ENCODE data around the gene COPE.

COPE gene

DNA sequence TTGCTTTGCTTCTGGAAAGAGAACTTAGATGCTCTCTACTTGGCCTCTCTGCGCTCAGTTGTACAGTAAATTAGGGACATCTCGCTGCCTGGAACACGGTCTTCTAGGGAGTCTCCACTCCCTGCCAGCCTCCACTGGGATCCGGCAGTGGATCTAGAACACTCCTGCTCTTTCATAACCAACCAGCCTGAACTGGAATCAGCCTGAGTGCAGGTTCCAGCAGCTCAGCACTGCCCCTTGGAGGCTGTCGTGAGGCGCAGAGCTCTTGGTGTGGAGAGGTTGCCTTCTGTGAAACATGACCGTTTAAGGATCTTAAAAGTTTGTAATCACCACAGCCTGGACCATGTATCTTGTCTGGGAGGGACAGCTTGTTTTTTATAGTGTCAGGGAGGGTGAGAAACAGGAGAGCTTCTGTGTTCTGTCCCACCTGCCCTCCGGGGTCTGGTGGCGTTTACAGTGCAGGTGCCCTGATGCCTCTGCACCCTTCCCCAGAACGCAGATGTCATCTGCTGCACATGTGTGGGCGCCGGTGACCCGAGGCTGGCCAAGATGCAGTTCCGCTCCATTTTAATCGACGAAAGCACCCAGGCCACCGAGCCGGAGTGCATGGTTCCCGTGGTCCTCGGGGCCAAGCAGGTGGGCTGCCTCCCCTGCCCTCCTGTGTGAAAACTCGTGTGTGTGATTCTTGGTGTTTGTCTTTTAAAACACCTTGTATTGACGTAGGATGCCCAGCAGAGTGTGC, 62.6 kb downstream of the COPE start:
- Mint-ChIP-seq H3K36me3 (ENCODE audit: low read depth) (peaks cover 100% of the 10 kb centered on the region), H3K27ac (no peak overlapping the region)

DNA sequence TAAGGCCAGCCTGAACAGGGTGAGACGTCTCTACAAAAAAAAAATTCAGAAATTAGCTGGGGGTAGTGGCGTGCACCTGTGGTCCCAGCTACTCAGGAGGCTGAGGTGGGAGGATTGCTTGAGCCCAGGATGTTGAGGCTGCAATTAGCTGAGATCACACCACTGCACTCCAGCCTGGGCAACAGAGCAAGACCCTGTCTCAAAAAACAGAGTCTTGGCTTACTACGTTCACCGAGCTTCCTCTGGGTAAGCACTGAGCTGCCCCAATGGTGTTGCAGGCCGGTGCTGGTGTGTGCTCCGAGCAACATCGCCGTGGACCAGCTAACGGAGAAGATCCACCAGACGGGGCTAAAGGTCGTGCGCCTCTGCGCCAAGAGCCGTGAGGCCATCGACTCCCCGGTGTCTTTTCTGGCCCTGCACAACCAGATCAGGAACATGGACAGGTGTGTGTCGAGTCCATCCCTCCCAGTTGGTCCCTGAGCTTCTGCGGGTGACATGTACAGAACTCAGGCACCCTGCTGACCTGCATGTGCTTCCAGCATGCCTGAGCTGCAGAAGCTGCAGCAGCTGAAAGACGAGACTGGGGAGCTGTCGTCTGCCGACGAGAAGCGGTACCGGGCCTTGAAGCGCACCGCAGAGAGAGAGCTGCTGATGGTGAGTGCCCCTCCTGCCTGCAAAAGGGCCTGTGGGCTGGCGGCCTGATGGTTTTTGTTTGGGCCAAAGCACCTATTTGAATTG, 63.4 kb downstream of the COPE start:
- Mint-ChIP-seq H3K4me3 (no peak overlapping the region), H3K9me3 (no peaks in the 10 kb centered on the region), H3K36me3 (ENCODE audit: low read depth) (peaks cover 100% of the 10 kb centered on the region), H3K4me1 (ENCODE audit: low read depth) (peaks cover 20% of the 10 kb centered on the region), H3K27me3 (no peaks in the 10 kb centered on the region), H3K27ac (no peak overlapping the region)
- intact Hi-C loops (cut with micrococcal nuclease): no loop called here

More for the DNA sequence above, 62.6 kb downstream of the COPE start:
- Mint-ChIP-seq H3K27me3 (no peaks in the 10 kb centered on the region), H3K4me1 (ENCODE audit: low read depth) (peaks cover 23% of the 10 kb centered on the region), H3K4me3 (no peak overlapping the region), H3K9me3 (no peaks in the 10 kb centered on the region)
- intact Hi-C loops (cut with micrococcal nuclease): no loop called here

- Mint-ChIP-seq H3K9me3 (no peaks in the 10 kb centered on the region), H3K36me3 (ENCODE audit: low read depth) (peaks cover 100% of the 10 kb centered on the region), H3K4me3 (no peak overlapping the region), H3K27me3 (no peaks in the 10 kb centered on the region), H3K4me1 (ENCODE audit: low read depth) (peaks cover 20% of the 10 kb centered on the region), H3K27ac (no peak overlapping the region)
- intact Hi-C loops (cut with micrococcal nuclease): no loop called here
These were observed 64.2 kb downstream of the COPE start for GRCh38 chr19:18854982-18855381.

DNA sequence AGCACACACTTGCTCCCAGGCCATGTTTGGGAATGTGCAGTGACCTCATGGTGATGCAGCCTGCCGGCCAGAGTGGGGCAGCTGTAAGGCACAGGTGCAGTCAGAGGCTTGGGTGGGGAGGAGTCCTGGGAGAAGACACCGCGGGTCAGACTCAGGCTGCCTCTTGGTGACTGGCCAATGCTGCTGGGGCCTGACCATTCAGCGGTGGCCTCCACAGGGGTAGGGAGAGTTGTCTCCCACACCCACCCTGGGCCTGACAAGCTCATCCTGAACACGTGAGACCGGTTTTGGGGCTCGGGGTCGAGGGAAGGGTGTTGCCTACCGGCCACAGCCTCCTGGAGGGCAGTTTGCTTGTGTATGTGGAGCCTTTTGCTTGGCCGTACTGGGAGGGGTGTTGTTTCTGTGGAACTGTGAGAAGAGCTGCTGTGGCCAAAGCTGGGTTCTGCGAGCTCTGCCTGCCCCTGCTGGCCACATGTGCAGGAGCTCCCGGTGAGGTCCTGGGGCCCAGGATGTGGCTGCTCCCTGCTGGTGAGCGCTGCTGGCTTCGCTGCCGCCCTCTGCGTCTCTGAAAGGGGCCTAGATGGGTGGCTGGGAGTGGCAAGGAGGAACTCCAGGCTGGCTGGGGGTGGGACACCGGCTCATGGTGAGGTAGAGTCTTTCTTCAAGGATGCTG, 65.3 kb downstream of the COPE start:
- H3K4me3 Mint-ChIP-seq: no peak overlapping the region
- H3K27ac Mint-ChIP-seq: no peak overlapping the region
- peaks cover 100% of the 10 kb centered on the region for H3K36me3 Mint-ChIP-seq (ENCODE audit: low read depth)
- intact Hi-C loops (cut with micrococcal nuclease): no loop called here
- H3K4me1 Mint-ChIP-seq (ENCODE audit: low read depth): peaks cover 31% of the 10 kb centered on the region
- H3K9me3 Mint-ChIP-seq: no peaks in the 10 kb centered on the region
- no peaks in the 10 kb centered on the region for H3K27me3 Mint-ChIP-seq

DNA sequence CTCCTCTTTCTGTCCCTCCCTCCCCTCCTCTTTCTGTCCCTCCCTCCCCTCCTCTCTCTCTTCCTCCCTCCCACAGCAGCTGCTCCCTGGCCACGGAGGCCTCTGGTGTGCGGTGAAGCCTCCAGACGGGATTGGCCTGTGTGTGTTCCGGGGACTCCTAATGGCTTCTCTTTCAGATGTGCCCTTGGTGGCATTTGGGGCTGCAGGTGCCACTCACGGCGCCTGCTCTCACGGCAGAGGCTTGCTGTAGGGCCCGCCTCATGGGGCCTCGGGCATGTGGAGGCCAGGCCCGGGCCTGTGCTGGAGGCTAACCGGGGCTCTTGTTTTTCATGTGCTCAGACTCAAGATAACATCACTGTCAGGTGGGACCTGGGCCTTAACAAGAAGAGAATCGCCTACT, 66.5 kb downstream of the COPE start:
- H3K9me3 Mint-ChIP-seq: no peaks in the 10 kb centered on the region
- no peak overlapping the region for H3K4me3 Mint-ChIP-seq
- intact Hi-C loops (cut with micrococcal nuclease): no loop called here
- peaks cover 39% of the 10 kb centered on the region for H3K4me1 Mint-ChIP-seq (ENCODE audit: low read depth)
- peak overlapping the region; percentile 21 for H3K27ac Mint-ChIP-seq
- H3K36me3 Mint-ChIP-seq (ENCODE audit: low read depth): peaks cover 98% of the 10 kb centered on the region
- no peaks in the 10 kb centered on the region for H3K27me3 Mint-ChIP-seq

DNA sequence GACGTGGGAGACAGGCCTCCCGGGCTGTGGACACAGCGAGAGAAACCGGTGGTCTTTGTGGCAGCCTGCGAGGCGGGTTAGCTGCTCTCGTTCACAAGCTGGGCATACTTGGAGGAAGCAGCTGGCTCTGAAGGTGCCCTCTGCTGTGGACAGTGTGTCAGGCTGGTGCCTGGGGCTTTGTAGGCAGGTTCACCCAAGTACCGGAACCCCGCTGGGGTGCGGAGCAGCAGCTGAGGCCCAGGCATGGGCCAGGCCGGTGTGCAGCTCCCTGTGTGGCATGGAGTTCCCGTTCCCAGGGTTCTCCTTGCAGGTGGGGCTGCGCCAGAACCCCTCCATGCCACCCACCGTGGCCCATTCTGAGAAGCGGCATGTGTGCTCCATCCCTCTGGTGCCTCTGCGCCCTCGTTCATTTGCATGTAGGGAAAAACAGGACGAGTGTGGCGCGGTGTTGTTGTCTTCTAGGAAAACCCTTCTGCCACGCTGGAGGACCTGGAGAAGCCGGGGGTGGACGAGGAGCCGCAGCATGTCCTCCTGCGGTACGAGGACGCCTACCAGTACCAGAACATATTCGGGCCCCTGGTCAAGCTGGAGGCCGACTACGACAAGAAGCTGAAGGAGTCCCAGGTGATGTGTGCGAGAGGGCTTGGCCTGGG, 67.4 kb downstream of the COPE start:
- no peak overlapping the region for H3K4me3 Mint-ChIP-seq
- no peaks in the 10 kb centered on the region for H3K27me3 Mint-ChIP-seq
- H3K9me3 Mint-ChIP-seq: no peaks in the 10 kb centered on the region
- intact Hi-C loops (cut with micrococcal nuclease): no loop called here
- H3K36me3 Mint-ChIP-seq (ENCODE audit: low read depth): peaks cover 98% of the 10 kb centered on the region
- no peak overlapping the region for H3K27ac Mint-ChIP-seq
- peaks cover 44% of the 10 kb centered on the region for H3K4me1 Mint-ChIP-seq (ENCODE audit: low read depth)

- peaks cover 97% of the 10 kb centered on the region for H3K36me3 Mint-ChIP-seq (ENCODE audit: low read depth)
- intact Hi-C loops (cut with micrococcal nuclease): no loop called here
- no peak overlapping the region for H3K4me3 Mint-ChIP-seq
- H3K4me1 Mint-ChIP-seq (ENCODE audit: low read depth): peaks cover 55% of the 10 kb centered on the region
- H3K27ac Mint-ChIP-seq: peak overlapping the region; percentile 90
- no peaks in the 10 kb centered on the region for H3K27me3 Mint-ChIP-seq
- no peaks in the 10 kb centered on the region for H3K9me3 Mint-ChIP-seq
These were observed 68.5 kb downstream of the COPE start for GRCh38 chr19:18850471-18851375.

DNA sequence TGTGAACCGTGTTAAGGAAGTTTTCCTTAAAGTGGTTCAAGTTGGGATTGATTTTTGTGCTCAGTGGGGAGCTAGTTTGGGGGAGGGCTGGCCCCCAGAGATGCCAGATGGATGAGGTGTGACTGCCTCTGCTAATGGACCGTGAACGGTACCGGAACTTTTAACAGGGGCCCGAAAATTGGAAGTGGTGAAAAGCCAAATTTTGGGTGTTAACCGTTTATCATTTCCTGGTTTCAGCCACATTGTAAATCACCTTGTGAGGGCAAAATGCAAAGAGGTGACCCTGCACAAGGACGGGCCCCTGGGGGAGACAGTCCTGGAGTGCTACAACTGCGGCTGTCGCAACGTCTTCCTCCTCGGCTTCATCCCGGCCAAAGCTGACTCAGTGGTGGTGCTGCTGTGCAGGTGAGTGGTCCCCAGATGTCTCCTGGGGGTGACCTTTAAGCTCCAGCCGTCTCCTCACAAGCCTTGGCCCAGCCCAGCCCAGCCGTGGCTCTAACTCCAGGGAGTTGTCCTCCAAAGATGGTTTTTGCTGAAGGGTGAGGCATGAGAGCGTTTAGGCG, 69.3 kb downstream of the COPE start:
- intact Hi-C loops (cut with micrococcal nuclease): loop anchor here (2.0 to 5.0 kb wide), 3 partner anchors 17 to 398 kb away; partner anchors contain the start of gene REX1BD
- peak overlapping the region; percentile 11 for H3K4me3 Mint-ChIP-seq
- peak overlapping the region; percentile 90 for H3K27ac Mint-ChIP-seq
- H3K4me1 Mint-ChIP-seq (ENCODE audit: low read depth): peaks cover 63% of the 10 kb centered on the region
- peaks cover 97% of the 10 kb centered on the region for H3K36me3 Mint-ChIP-seq (ENCODE audit: low read depth)
- no peaks in the 10 kb centered on the region for H3K27me3 Mint-ChIP-seq
- no peaks in the 10 kb centered on the region for H3K9me3 Mint-ChIP-seq
